Caco-2 (cell line): Measurements from ENCODE around the gene SCGB1C2. TPM values are rescaled to one million over a fixed set of nuclear protein-coding genes. Genes with fewer than 3 reads are reported as not detected.

Experiments used
- BruUV-seq: library from RNA; stranded (reverse); fragments of 400-500 nt; replicated peaks from 2 replicates; lab custom pipeline; 2021; lab: Mats Ljungman, UMichigan
- CTCF ChIA-PET: fragments of 300-600 bp; sonication (Branson Sonifier 250); formaldehyde crosslinking; loops from one replicate; lab custom pipeline; 2022; ENCODE audit warnings: antibody characterized with exemption; lab: Charles Lee
- POLR2A ChIA-PET: fragments of 300-600 bp; sonication (Branson Sonifier 250); formaldehyde crosslinking; loops from one replicate; lab custom pipeline; 2022; ENCODE audit warnings: antibody characterized with exemption; lab: Charles Lee
- DNase-seq, 2 experiments: peaks; one replicate each; pipeline versions ENCODE4 v3.0.0 to v3.0.0-alpha.2; 2020 to 2022
- H3K27me3 ChIP-seq: replicated peaks from 2 replicates; pipeline ENCODE4 v1.6.0; 2011; ENCODE audit warnings: low read length; ENCODE audit not compliant: control insufficient read depth, insufficient read depth
- H3K36me3 ChIP-seq: 2 replicates; pipeline ENCODE4 v1.5.1; 2011; ENCODE audit warnings: low read length; ENCODE audit not compliant: control insufficient read depth, insufficient read depth
- H3K4me1 ChIP-seq: fragments of 250-450 bp; sonication (Bioruptor Pico); 2 replicates; pipeline ENCODE4 v1.5.1; 2020; ENCODE audit warnings: mild to moderate bottlenecking
- H3K4me3 ChIP-seq: 2 replicates; pipeline ENCODE4 v1.5.1; 2011; ENCODE audit warnings: low read depth, mild to moderate bottlenecking, control low read depth, low read length
- H3K9me3 ChIP-seq: fragments of 250-450 bp; sonication (Bioruptor Pico); 2 replicates; pipeline ENCODE4 v1.5.1; 2020; ENCODE audit warnings: mild to moderate bottlenecking, moderate library complexity
- H3K27ac Mint-ChIP-seq: one replicate; pipeline ENCODE4 v1.8.0; 2022; ENCODE audit warnings: mixed read lengths; ENCODE audit not compliant: unreplicated experiment
- H3K27me3 Mint-ChIP-seq: one replicate; pipeline ENCODE4 v1.8.0; 2022; ENCODE audit warnings: mixed read lengths; ENCODE audit not compliant: insufficient read depth, unreplicated experiment
- H3K36me3 Mint-ChIP-seq: one replicate; pipeline ENCODE4 v1.8.0; 2022; ENCODE audit warnings: mild to moderate bottlenecking, mixed read lengths; ENCODE audit not compliant: insufficient read depth, unreplicated experiment
- H3K4me1 Mint-ChIP-seq: one replicate; pipeline ENCODE4 v1.8.0; 2022; ENCODE audit warnings: low read depth, mixed read lengths; ENCODE audit not compliant: unreplicated experiment
- H3K4me3 Mint-ChIP-seq: one replicate; pipeline ENCODE4 v1.8.0; 2022; ENCODE audit warnings: mild to moderate bottlenecking, moderate library complexity, mixed read lengths; ENCODE audit not compliant: unreplicated experiment
- H3K9me3 Mint-ChIP-seq: one replicate; pipeline ENCODE4 v1.8.0; 2022; ENCODE audit warnings: mixed read lengths; ENCODE audit not compliant: unreplicated experiment
- intact Hi-C: fragments of 100-400 bp; cut with micrococcal nuclease; formaldehyde crosslinking; loops from one replicate; pipeline ENCODE4 v1.10.0; 2022; ENCODE audit not compliant: unreplicated experiment
- total RNA-seq: library from RNA; stranded (reverse); gene quantifications from 2 replicates; pipeline ENCODE4 v1.2.3, GENCODE V29; 2022
- TF ChIP-seq, protein P1 (sequence below), 2 experiments: fragments of 200-600 bp in 1 of 2; IDR thresholded peaks; 1 replicate in 1 of 2; 2 replicates in 1 of 2; pipeline versions ENCODE4 v1.5.1 to v1.8.0; 2011 to 2022; ENCODE audit warnings: antibody characterized with exemption in 1 of 2, control low read depth in 1 of 2, inconsistent platforms in 1 of 2, low read depth in 1 of 2, low read length in 1 of 2, mild to moderate bottlenecking in 1 of 2, moderate library complexity in 1 of 2; ENCODE audit not compliant: insufficient read depth in 1 of 2, severe bottlenecking in 1 of 2, unreplicated experiment in 1 of 2

The SCGB1C2 gene
- total RNA-seq, 1 experiment from 2014 or later: not detected

DNA sequence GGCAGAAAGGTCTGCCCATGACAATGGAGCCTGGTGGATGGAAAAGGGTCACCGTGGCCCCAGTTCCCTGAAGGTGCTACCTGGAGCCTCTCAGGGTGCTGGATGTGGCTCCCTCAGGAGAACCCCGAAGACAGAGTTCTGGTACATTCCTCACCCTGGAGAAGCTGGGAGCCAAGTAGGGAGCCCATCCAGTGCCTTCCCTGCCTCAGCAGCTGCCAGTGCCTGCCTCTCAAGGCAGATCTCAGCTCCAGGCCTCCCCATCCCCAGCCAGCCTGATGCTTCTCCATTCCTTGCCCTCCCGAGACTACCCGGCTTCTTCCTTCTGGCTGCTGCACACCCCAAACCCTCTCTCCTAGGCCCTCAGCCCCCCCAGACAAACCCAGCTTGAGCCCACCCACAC is 20.5 kb downstream of the SCGB1C2 start:
- ChIA-PET CTCF (no interaction called here), POLR2A (no interaction called here)
- no peaks in the 10 kb centered on the region for H3K27me3 ChIP-seq
- no peak overlapping the region for H3K27ac Mint-ChIP-seq
- H3K27me3 Mint-ChIP-seq: peaks cover 16% of the 10 kb centered on the region
- H3K4me1 ChIP-seq: no peaks in the 10 kb centered on the region
- no peaks in the 10 kb centered on the region for H3K36me3 Mint-ChIP-seq
- H3K4me1 Mint-ChIP-seq: no peaks in the 10 kb centered on the region
- TF ChIP-seq, protein P1, sequence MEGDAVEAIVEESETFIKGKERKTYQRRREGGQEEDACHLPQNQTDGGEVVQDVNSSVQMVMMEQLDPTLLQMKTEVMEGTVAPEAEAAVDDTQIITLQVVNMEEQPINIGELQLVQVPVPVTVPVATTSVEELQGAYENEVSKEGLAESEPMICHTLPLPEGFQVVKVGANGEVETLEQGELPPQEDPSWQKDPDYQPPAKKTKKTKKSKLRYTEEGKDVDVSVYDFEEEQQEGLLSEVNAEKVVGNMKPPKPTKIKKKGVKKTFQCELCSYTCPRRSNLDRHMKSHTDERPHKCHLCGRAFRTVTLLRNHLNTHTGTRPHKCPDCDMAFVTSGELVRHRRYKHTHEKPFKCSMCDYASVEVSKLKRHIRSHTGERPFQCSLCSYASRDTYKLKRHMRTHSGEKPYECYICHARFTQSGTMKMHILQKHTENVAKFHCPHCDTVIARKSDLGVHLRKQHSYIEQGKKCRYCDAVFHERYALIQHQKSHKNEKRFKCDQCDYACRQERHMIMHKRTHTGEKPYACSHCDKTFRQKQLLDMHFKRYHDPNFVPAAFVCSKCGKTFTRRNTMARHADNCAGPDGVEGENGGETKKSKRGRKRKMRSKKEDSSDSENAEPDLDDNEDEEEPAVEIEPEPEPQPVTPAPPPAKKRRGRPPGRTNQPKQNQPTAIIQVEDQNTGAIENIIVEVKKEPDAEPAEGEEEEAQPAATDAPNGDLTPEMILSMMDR (IDR thresholded peaks at IDR 0.05; ENCODE audit: insufficient read depth in 1 of 2, low read depth in 1 of 2, low read length in 1 of 2, severe bottlenecking in 1 of 2, unreplicated experiment in 1 of 2): no peak
- BruUV-seq: no TSS peak
- H3K9me3 Mint-ChIP-seq: no peaks in the 10 kb centered on the region
- H3K9me3 ChIP-seq: no peaks in the 10 kb centered on the region
- H3K4me3 Mint-ChIP-seq: no peak overlapping the region
- no peaks in the 10 kb centered on the region for H3K36me3 ChIP-seq
- no peak overlapping the region for H3K4me3 ChIP-seq
- no peak for DNase-seq
- intact Hi-C loops: no loop called here

DNA sequence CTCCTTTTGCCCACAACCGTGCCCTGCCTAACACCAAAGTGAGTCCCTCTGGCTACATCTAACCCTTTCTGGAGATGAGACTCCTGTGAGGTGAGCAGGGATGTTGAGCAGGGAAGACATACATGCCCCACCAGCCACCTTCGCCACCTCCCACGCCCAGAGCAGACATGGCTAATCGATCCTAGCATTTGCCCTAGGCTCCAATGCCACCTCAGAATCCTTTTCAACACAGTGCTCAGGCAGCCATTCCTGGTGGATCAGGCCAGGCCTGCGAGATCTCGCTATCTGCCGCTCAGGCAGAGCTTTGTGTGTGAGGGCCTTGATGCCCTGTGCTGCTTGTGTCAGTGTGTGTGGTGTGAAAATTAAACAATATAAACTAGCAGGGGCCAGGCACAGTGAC is 21.0 kb downstream of the SCGB1C2 start:
- Histone ChIP-seq H3K4me3 (no peak overlapping the region), H3K9me3 (no peaks in the 10 kb centered on the region), H3K4me1 (no peaks in the 10 kb centered on the region), H3K27me3 (no peaks in the 10 kb centered on the region), H3K36me3 (no peaks in the 10 kb centered on the region)
- no peaks in the 10 kb centered on the region for H3K9me3 Mint-ChIP-seq
- POLR2A ChIA-PET: no interaction called here
- BruUV-seq: no TSS peak
- H3K36me3 Mint-ChIP-seq: no peaks in the 10 kb centered on the region
- intact Hi-C loops: no loop called here
- CTCF ChIA-PET: no interaction called here
- H3K27ac Mint-ChIP-seq: no peak overlapping the region
- H3K27me3 Mint-ChIP-seq: peaks cover 16% of the 10 kb centered on the region
- no peak overlapping the region for H3K4me3 Mint-ChIP-seq
- TF ChIP-seq, protein P1 (IDR thresholded peaks at IDR 0.05; ENCODE audit: insufficient read depth in 1 of 2, low read depth in 1 of 2, low read length in 1 of 2, severe bottlenecking in 1 of 2, unreplicated experiment in 1 of 2): no peak
- no peaks in the 10 kb centered on the region for H3K4me1 Mint-ChIP-seq
- DNase-seq: no peak

DNA sequence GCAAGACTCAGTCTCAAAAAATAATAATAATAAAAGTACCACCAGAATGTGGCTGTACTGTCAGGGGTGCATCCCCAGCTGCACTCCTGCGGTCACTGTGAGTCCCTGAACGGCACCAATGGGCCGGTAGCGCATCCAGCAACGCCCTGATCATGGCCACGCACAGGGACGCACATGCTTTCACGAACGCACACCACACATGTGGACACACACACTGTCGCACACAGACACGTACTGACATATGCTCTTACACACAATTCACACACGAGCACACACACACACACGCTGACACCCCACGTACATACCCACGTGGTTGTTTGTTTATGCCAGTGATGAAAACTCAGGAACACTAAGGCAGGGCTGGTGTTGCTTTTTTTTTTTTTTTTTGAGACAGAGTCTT is 22.2 kb downstream of the SCGB1C2 start:
- POLR2A ChIA-PET: no interaction called here
- CTCF ChIA-PET: no interaction called here

More for the DNA sequence above, 22.2 kb downstream of the SCGB1C2 start:
- no peak overlapping the region for H3K4me3 Mint-ChIP-seq
- intact Hi-C loops: no loop called here
- H3K27me3 Mint-ChIP-seq: peaks cover 16% of the 10 kb centered on the region
- BruUV-seq: no TSS peak
- H3K4me1 Mint-ChIP-seq: no peaks in the 10 kb centered on the region
- no peaks in the 10 kb centered on the region for H3K36me3 Mint-ChIP-seq
- Histone ChIP-seq H3K4me1 (no peaks in the 10 kb centered on the region), H3K9me3 (no peaks in the 10 kb centered on the region), H3K27me3 (no peaks in the 10 kb centered on the region), H3K4me3 (no peak overlapping the region), H3K36me3 (no peaks in the 10 kb centered on the region)
- TF ChIP-seq, protein P1 (IDR thresholded peaks at IDR 0.05; ENCODE audit: insufficient read depth in 1 of 2, low read depth in 1 of 2, low read length in 1 of 2, severe bottlenecking in 1 of 2, unreplicated experiment in 1 of 2): no peak
- no peak overlapping the region for H3K27ac Mint-ChIP-seq
- DNase-seq: no peak
- H3K9me3 Mint-ChIP-seq: no peaks in the 10 kb centered on the region
